DND-41 (cell line): ENCODE measurements around the gene LAMB4.

Source experiments
- ATAC-seq: fragments of 200-7000 bp; cut with Tn5 transposase; 3 replicates; pipeline ENCODE4 v1.9.1; 2021; ENCODE audit warnings: low read depth; ENCODE audit not compliant: insufficient read depth
- DNase-seq: peaks from one replicate; pipeline ENCODE4 v3.0.0-alpha.2; 2020
- H2AFZ ChIP-seq: 2 replicates; pipeline ENCODE4 v1.6.0; 2012; ENCODE audit warnings: low read depth, low read length
- H3K27ac ChIP-seq: 2 replicates; pipeline ENCODE4 v1.5.1; 2012; ENCODE audit warnings: low read length, inconsistent platforms
- H3K27me3 ChIP-seq: fragments of 200-600 bp; sonication (generic); 2 replicates; pipeline ENCODE4 v1.6.0; 2012; ENCODE audit warnings: low read length, mild to moderate bottlenecking, inconsistent platforms; ENCODE audit not compliant: insufficient read depth, poor library complexity
- H3K36me3 ChIP-seq: 2 replicates; pipeline ENCODE4 v1.5.1; 2012; ENCODE audit warnings: low read length, inconsistent platforms; ENCODE audit not compliant: insufficient read depth
- H3K4me1 ChIP-seq: 2 replicates; pipeline ENCODE4 v1.5.1; 2012; ENCODE audit warnings: mild to moderate bottlenecking, low read length; ENCODE audit not compliant: insufficient read depth
- H3K4me2 ChIP-seq: 2 replicates; pipeline ENCODE4 v1.6.0; 2012; ENCODE audit warnings: mild to moderate bottlenecking, moderate library complexity, low read length, inconsistent platforms; ENCODE audit not compliant: insufficient read depth
- H3K4me3 ChIP-seq, 2 experiments: fragments of 200-600 bp in 1 of 2; shearing (Covaris generic) in 1 of 2; 2 replicates each; pipeline ENCODE4 v1.5.1; 2012 to 2016; ENCODE audit warnings: inconsistent platforms in 2 of 2, low read length in 2 of 2, mild to moderate bottlenecking in 2 of 2, low read depth in 1 of 2, moderate library complexity in 1 of 2
- H3K79me2 ChIP-seq: 2 replicates; pipeline ENCODE4 v1.6.0; 2012; ENCODE audit warnings: low read length, inconsistent platforms; ENCODE audit not compliant: insufficient read depth
- H3K9ac ChIP-seq: 2 replicates; pipeline ENCODE4 v1.6.0; 2012; ENCODE audit warnings: low read depth, mild to moderate bottlenecking, inconsistent platforms, low read length, moderate library complexity
- H3K9me3 ChIP-seq: 2 replicates; pipeline ENCODE4 v1.5.1; 2012; ENCODE audit warnings: low read length, moderate library complexity, mild to moderate bottlenecking, inconsistent platforms; ENCODE audit not compliant: insufficient read depth, severe bottlenecking
- H4K20me1 ChIP-seq: 2 replicates; pipeline ENCODE4 v1.6.0; 2012; ENCODE audit warnings: low read length; ENCODE audit not compliant: insufficient read depth
- CTCF ChIP-seq: IDR thresholded peaks from 2 replicates; pipeline ENCODE4 v1.5.1; 2012; ENCODE audit warnings: borderline replicate concordance, low read length, moderate library complexity, mild to moderate bottlenecking; ENCODE audit not compliant: poor library complexity, severe bottlenecking; ENCODE audit errors: extremely low read depth
- EZH2 ChIP-seq: IDR thresholded peaks from 3 replicates; pipeline ENCODE4 v1.6.1; 2012; ENCODE audit warnings: borderline replicate concordance, low read depth, mild to moderate bottlenecking, moderate library complexity, low read length, inconsistent platforms; ENCODE audit not compliant: severe bottlenecking

The LAMB4 gene

GRCh38 chr7:108164946-108165345 is 34.8 kb upstream of the LAMB4 start:
- Histone ChIP-seq H3K27me3 (no peaks in the 10 kb centered on the region), H3K9me3 (no peaks in the 10 kb centered on the region), H3K27ac (no peak overlapping the region), H3K79me2 (no peaks in the 10 kb centered on the region), H2AFZ (no peak overlapping the region), H3K4me2 (no peak overlapping the region), H4K20me1 (no peaks in the 10 kb centered on the region), H3K36me3 (no peaks in the 10 kb centered on the region), H3K9ac (no peak overlapping the region), H3K4me1 (no peaks in the 10 kb centered on the region), H3K4me3 (no peak overlapping the region)
- TF ChIP-seq EZH2, result no peak
- no peak for TF ChIP-seq CTCF
- DNase-seq (no peak), ATAC-seq (no peak)

- Histone ChIP-seq H3K4me2 (no peak overlapping the region), H2AFZ (no peak overlapping the region), H4K20me1 (no peaks in the 10 kb centered on the region), H3K27me3 (no peaks in the 10 kb centered on the region), H3K36me3 (no peaks in the 10 kb centered on the region), H3K4me1 (no peaks in the 10 kb centered on the region), H3K4me3 (no peak overlapping the region), H3K79me2 (no peaks in the 10 kb centered on the region), H3K9ac (no peak overlapping the region), H3K27ac (no peak overlapping the region), H3K9me3 (no peaks in the 10 kb centered on the region)
- no peak for ATAC-seq
- no peak for TF ChIP-seq CTCF
- no peak for TF ChIP-seq EZH2
- DNase-seq, result no peak
Observed at GRCh38 chr7:108164342-108164741, 34.2 kb upstream of the LAMB4 start.

- Histone ChIP-seq H3K27ac (no peak overlapping the region), H3K9ac (no peak overlapping the region), H4K20me1 (no peaks in the 10 kb centered on the region), H3K27me3 (peaks cover 3% of the 10 kb centered on the region), H3K9me3 (no peaks in the 10 kb centered on the region), H3K4me1 (no peaks in the 10 kb centered on the region), H3K4me3 (no peak overlapping the region), H3K36me3 (no peaks in the 10 kb centered on the region), H2AFZ (no peak overlapping the region), H3K4me2 (no peak overlapping the region), H3K79me2 (no peaks in the 10 kb centered on the region)
- ATAC-seq, result no peak
- no peak for TF ChIP-seq EZH2
- no peak for DNase-seq
Observed at GRCh38 chr7:108158776-108159175, 28.6 kb upstream of the LAMB4 start.

- Histone ChIP-seq H3K9me3 (no peaks in the 10 kb centered on the region), H3K4me2 (no peak overlapping the region), H3K27me3 (peaks cover 3% of the 10 kb centered on the region), H3K79me2 (no peaks in the 10 kb centered on the region), H3K27ac (no peak overlapping the region), H2AFZ (no peak overlapping the region), H3K9ac (no peak overlapping the region), H3K36me3 (no peaks in the 10 kb centered on the region), H4K20me1 (no peaks in the 10 kb centered on the region), H3K4me3 (no peak overlapping the region), H3K4me1 (no peaks in the 10 kb centered on the region)
- TF ChIP-seq EZH2 (no peak), CTCF (no peak)
- no peak for ATAC-seq
- DNase-seq, result no peak
Observed at GRCh38 chr7:108157606-108158335, 27.6 kb upstream of the LAMB4 start.
